Activated CD8-positive, alpha-beta memory T cell treated with anti-CD3 and anti-CD28 coated beads, Interleukin-2, amount 50 U/mL, for 24 hours (primary cell): ENCODE measurements around the gene NR2F1.

Experiments
- DNase-seq: peaks from one replicate; pipeline ENCODE4 v3.0.0-alpha.2; 2020; ENCODE audit errors: extremely low read depth

NR2F1 gene

DNA sequence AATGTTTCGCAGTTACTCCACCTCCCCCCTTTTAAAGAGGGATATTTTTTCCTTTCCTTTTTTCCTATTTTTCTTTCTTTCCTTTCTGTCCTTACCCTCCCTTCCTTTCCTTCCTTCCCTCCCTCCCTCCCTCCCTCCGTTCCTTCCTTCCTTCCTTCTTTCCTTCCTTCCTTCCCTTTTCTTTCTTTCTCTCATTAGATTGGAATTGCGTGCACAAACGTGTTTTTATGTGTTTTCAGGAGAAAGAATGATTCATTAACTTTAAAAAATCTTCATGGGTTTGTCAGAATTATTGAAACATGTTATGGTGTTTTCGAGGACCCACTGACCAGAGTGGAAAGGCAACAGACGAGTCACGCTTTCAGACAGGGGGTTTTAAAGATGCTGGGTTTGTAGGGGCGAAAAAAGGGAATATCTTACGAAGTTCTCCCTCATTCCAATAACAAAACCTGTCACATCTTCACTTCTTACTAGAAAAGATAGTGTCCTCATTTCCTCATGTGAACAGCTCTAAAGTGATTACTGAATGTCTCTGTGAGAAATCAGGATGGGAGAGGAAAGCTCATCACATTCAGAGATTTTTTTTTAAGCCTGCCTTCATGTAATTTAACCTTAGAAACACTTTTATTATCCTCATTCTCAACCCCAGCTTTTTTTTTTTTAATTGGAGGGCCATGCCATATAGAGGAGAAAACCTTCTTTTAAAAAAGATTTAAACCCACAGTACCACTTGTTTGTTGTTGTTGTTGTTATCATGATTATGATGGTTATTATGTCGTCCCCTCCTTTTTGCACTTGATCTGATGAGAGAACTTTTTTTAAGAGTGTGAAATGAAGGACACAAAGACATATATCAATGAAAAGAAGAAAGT lies 21.9 kb downstream of the NR2F1 start:
- no peak for DNase-seq

DNA sequence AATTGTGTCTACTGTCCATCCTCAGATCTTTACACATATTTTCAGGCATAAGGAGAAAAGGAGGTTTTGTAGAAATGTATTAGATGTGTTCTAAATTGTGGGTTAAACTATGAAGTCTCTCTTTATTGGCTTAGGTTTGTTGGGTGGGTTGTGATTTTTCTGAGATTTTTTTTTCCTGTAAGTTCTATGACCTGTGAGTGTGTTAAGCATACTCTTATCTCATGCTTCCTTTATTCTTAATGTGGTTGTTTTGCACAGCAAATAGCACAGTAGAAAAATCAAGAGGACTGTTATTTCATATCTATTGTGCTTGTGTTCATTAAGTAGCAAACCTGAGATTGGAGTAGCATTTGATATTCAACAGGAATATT lies 23.3 kb downstream of the NR2F1 start:
- DNase-seq, result no peak

DNA sequence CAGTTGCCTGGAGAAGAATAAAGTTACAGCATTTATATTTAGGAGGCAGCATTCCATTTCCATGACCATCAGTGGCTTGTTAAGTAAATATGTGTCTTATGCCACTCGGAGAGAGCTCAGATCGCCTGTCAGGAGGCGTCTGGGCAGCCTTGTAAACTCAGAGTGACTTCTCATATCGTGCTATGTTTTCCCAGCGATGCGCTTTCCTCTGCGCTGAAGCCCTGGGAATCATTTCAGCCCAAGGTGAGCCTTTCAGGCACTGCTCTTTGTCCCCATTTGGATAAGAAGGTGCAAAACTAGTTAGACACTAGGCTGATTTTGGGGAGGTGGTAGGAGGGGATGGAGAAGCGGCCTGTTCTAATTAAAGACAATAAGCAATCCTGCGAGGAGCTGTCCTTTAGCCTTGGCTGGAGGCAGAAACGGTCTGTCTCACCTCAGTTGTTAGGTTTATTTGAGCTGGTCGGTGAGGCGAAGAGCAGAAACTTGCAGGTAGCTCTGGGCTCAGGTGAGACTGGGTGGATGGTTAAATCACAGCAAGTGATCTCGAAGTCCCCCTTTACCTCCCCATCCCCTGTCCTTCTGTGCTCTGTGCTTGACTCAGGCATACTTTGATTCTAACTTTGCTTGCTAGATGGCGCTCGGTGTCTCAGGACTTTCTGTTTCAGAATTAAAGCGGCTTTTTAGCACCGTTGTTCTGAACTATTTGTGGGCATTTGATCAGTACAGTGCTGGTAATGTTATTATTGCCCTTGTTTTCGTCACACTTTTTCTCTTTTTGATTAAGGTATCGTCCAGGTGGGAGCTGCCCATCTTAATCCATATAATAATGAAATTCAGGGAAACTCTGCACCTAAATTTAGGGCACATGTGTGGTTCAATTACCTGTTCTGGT lies 24.6 kb downstream of the NR2F1 start:
- DNase-seq, result no peak

DNA sequence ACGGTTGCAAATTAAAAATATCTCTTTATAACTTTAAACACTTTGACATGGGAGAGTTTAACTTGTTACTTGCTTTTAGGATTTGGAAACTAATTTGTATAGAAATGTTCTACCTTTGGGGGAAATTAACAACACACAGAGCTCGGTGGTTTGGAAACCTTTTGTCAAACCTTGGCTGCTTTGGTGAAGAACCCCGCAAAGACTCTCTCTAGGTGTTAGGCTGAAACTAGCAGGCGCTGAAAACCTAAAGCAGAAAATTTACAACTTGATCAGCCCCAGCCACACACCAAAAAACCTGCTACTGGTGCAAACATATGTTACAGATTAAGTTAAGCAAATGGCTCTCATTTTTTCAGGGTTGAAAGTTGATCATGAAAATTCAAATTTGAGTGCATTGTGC lies 25.8 kb downstream of the NR2F1 start:
- no peak for DNase-seq

DNA sequence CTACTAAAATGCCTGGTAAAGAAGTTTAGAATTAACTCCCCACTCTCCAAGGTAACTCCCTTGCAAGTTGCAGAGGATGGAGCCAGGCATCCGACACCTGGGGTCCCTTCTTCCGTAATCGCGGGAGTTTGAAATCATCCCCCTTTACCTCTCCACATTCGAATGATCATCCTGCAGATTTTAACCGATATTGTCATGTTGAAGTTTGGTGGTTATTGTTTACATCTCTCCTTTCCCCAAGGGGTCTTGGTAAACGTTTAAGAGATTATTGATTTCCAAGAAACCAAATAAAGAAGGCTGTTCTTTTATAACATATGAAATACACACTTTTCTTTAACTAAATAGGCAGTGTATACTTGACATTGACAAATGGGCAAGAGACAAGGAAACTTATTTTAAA lies 26.7 kb downstream of the NR2F1 start:
- DNase-seq, result no peak

DNA sequence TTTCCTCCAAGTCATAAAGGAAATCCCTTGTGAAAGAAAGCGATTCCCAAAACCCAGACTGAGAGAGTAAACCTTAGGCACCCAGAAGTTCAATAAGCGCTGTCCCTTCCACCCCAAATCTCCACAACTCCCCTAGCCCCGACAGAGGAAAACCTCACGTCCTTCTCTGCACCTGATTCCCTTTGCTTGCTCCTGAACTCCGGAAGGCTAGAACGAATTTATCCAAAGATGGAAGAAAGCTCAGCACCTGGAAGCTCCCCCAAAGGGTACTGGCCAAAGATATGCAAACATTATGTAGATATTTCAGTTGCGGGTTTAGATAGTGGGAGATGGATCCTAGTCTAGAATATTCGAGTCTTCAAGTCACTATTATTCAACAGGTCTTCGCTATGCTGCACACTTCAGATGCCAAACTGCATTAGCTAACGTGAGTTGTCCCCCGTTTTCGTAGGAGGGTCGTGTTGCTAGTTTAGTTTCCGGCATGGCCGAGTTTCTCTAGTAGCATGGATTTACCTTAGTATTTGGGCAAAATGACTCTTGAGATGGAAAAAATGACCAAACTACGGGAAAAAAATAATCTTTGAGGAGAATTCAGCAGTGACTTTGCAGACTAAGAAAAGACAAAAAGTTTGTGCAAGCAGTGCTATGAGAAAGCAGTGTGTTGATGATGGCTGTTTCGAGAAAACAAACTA lies 27.7 kb downstream of the NR2F1 start:
- DNase-seq, result no peak

DNA sequence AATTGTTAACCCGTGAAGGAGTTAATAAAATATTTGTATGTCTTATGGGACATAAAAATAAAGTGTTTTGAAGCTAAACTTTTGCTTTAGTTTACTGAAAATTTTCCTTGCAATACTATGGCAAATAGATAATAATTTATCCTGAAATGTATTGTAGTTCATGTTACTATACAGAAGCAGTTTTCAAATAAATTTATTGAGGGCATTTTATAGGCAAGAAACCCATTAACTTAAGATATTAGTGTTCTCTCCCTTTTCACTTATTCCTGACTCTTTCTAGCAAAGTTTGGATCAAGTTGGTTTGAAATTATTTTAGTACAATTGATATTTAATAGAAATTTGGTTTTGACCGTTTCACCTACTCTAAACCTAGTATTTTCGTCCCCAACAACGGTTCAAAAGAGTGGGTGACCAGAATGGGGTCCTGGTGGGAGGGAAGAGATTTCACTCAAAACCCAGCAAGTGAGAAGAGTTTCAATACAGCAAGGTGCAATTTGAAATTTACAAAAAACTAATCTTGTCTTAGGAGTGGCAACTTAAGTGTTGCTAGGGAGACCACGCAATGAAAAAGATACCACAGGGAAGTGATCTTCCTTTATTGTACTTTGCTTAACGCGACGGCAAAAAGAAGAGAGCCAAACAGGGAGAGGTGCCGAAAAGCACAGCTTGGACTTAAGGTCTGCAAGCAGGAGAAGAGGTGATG lies 28.4 kb downstream of the NR2F1 start:
- DNase-seq, result no peak

DNA sequence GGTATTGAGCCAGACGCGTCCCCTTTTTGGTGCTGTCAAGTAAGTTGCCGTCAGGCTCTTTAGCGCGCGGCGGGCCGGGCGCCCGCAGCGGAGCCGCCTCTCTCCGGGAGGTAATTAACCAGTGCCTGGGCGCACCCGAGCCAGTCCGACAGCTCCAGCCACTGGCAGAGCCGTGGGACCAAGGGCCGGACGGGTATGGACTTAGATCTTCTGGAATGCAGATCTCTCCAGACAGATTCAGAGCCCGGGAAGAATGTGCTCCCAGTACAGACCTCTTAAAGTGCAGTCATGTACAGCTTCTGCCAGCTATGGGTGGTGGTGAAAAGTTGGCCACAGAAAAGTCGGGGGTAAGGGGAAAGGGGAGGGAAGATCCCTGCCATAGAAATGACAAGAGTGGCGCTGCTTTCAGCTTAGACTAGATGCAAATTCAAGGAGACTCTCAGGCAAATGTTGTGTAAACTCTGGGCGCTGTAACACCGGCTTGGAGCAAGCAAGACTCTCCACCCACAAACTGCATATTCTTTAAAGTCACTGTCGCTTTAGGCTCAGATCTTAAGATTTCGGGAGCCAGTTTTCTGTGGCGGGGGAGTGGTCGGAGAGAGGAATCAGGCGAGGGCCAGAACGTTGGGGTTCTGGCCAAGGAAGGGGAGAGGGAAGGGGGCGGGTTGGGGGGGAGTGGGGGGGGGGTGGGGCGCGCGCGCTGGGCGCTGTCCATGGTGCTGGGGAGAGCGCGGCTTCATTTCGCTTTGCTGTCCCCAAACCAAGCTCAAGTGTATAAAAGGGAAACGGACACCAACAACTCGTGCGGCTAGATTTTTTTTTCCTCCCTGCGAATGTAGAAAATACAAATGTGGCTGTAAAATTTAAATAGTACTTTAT lies 29.2 kb downstream of the NR2F1 start:
- no peak for DNase-seq

DNA sequence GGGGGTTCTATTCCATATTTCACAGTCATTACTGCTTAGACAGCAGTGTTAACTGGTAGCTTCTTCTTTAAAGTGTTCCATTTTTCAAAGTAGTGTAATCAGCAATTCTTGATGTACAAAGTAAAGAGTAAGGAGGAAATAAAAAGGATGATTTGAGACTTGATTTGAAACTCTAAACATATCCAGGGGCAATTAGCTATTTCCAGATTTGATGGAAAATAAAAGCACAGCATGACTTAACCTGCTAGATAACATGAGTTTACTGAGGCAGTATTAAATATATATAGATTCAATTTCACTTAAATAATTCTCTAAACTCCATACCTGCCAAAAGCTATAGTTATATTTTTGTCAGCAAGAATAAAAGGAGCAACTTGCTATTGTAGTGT lies 29.8 kb downstream of the NR2F1 start:
- no peak for DNase-seq

DNA sequence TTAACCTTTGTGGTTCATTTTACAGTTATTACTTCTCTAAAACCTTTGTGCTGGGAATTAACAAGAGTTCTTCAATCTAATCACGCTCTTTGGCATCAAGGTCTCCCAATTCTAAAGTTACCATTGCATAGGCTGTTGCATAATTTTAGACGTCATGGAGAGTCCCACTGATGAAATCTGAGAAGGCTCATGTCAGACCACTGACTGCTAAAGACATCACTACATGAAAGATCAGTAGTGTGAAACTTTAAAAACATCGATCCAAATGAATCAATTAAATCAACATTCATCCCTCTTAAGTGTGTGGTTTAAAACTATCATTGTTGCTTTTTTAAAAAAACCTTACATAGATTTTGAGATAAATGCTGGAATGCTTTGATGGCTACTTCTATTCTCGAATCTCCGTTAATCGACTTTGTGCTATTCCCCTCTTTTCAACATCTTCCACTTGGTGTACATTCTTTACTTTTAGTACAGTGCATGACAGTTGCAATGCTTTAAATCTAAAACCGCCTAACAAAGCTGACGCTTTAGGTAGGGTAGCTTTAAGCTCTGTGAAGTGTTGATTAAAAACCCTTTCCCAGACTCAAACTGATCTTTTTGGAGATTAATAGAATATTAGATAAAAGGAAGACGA lies 33.6 kb downstream of the NR2F1 start:
- no peak for DNase-seq

DNA sequence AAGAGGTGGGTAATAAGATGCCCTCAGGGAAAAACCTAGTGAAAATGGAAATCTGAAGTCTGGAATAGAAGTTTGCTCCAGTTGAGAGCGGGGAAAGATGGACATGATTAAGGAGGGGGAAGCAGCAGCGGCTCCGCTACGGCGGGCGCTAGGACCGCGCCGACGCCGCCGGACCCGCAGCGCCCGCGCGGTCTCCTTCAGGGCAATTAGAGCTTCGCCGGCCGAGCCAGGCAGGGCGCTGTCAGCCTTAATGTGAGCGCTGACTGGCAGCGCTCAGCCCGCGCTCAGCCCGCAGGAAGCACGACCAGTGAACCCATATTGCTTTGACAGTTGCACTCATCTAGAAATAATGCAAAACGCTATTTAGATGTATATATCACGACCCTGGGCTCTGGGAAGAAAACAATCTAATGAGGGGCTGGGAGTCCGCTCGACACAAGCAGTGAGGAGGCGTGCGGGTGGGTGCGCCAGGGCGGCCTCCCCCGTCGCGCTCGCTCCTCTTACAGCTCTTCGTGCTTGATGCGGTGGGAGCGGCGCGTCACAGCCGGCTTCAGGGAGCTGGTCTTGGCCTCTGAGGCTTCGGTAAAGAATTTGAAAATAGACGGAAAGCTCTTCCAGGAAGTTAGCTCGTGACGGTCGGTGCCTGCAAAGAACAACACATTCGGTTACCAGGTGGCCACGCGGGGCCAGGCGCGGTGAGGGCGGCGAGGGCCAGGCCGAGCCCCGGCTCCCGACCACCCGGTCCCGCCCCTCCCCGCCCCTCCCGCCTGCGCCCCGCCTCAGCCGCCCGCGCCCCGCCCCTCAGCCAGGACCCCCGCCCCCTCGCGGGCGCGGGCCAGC lies 37.7 kb downstream of the NR2F1 start:
- DNase-seq, result no peak

DNA sequence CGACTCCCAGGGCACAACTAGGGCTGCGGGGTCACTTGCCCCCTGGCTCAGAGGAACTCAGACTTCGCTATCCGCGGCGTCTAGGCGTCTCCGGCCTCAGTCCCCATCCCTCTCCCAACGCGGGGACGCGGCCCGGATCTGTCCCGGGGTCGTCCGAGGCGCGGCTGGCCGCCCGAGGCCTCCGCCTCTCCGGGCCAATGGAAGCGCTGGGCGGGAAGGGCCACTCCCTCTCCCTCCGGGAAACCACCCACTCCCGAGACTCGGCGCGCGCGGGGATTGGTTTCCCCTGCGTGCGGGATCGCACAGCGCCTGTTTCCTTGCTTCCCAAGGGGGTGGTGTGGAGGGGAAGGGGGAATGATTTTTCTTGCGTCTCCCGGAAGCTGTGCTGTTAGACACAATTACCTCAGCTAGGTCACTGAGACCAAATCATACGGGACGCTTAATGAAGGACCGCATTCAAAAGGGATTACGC lies 38.3 kb downstream of the NR2F1 start:
- DNase-seq, result no peak

DNA sequence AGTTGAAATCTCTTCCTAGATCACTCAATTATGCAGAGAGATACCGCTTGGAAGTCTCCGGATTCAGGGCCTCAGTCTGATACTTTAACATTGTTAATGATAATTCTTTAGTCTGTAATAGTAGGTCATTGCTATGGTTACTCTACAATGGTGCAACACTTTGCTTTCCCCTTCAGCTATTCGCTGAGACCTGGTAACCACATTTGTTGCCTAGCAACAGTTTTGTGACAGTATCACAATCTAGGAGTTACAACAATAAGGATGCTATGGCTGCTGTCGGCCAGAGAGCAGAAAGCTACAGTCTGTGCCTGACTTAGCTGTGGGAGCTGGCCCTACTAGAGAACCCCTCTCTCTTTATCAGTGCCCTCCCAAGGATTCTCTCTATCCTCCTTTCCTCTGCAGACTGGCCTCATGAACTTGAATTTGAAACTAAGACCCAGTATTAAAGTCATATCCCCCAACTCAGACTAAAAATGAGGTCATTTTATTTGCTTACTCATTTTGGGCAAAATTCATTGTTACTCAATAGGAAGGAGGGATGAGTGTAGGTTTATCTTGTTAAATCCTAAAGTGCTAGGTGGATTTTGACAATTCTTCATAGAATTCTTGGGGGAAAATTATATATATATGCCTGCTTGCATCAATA lies 39.3 kb downstream of the NR2F1 start:
- no peak for DNase-seq

DNA sequence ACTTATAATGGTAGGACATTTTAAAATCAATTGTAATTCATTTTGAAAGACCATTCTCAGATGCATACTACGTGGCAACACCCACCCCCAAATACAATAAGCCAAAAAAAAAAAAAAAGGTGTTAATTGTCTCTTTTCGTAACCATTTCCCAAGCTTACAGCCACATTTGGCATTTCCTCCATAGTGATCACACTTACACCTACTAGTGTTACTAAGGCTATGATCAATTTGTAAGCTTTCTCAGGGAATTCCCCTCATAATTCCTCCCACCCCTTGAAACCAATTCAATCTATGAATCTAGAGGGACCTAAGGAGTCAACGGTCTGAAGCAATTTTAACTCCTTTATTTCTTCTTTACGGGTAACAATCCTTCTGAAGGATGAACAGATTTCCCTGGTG lies 40.1 kb downstream of the NR2F1 start:
- no peak for DNase-seq

DNA sequence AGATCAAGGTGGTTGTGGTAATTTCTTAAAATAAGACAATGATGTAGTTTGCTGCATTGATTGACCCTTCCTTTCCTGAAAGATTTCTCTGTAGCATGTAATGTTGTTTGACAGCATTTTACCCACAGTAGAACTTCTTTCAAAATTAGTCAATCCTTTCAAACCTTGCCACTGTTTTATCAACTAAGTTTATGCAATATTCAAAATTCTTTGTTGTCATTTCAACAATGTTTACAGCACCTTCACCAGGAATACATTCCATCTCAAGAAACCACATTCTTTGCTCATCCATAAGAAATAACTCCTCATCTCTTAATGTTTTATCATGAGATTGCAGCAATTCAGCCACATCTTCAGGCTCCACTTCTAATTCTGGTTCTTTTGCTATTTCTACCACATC lies 43.8 kb downstream of the NR2F1 start:
- DNase-seq, result no peak

DNA sequence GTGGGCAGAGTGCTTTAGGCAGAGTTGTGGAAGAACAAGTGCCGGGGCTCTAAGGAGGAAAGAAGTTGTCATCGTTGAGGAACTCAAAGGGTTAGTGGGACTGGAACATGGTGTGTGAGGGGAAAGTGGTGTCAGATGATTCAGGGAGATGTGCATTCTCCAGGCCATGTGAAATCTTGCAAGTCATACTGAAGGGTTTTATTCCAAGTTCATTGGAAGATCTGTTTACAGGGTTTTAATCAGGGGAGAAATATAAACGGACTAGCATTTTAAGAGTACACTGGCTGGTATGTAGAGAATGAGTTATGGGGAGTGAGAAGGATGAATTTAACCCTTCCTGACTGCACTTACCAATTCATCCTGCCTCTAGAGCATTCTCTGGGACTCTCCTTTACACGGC lies 49.3 kb downstream of the NR2F1 start:
- no peak for DNase-seq

DNA sequence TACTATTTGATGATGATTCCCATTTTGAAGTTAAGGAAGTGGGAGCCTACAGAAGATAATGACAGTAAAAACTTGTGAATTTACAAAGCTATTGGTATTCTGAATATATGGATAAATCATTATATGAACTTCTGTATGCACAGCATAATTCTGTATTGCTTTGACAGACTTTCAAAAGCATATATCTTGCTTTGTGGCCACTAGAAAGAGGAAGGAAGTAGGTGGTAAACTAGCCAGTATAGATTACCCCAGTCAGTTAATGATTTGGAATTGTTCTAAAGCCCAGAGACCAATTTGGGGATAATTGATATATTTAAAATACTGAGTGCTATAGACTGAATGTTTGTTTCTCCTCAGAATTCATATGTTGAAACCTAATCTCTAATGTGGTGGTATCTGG lies 53.0 kb downstream of the NR2F1 start:
- DNase-seq, result no peak

DNA sequence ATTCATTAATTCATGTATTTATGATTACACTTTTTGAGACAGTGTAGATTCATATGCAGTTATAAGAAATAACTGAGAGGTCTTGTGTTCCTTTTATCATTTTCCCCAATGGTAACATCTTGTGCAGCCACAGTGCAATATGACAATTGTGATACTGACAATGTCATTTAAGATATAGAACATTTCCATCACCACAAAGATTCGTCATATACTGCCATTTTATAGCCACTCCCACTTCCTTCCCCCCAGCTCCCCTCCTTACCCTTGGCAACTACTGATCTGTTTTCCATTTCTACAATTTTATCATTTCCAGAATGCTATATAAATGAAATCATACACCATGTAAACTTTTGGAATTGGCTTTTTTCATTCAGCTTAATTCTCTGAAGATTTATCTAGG lies 53.8 kb downstream of the NR2F1 start:
- DNase-seq, result no peak

DNA sequence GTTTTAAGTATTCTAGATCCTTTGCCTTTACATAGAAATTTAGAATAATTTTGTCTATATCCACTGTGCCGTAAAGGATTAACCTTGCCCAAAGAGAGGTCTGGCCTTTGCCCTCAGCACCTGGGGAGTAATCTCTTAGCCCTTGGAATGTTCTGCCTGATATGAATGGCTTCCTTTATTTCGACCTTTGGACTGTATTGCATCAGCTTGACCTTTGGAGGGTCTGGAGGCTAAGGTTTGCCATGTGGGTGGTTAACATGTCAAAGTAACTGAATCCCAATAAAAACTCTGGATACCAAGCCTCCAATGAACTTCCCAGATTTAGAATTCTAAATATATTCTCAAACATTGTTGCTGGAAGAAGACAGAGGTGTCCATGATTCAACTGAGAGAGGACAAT lies 54.7 kb downstream of the NR2F1 start:
- no peak for DNase-seq
